SIG-M5 treated with dmso at 0.1 percent for 504 hours (cell line): ENCODE data around the gene NUP160.
"Not testable (repeated sequence)": the region's sequence is repeated elsewhere in the genome, so short reads cannot be mapped to it uniquely, and the experiment has no call there.

ENCODE experiments used
- DNase-seq: peaks from one replicate; lab custom pipeline; 2025; ENCODE audit not compliant: unreplicated experiment; lab: John Stamatoyannopoulos, UW

NUP160 gene, protein sequence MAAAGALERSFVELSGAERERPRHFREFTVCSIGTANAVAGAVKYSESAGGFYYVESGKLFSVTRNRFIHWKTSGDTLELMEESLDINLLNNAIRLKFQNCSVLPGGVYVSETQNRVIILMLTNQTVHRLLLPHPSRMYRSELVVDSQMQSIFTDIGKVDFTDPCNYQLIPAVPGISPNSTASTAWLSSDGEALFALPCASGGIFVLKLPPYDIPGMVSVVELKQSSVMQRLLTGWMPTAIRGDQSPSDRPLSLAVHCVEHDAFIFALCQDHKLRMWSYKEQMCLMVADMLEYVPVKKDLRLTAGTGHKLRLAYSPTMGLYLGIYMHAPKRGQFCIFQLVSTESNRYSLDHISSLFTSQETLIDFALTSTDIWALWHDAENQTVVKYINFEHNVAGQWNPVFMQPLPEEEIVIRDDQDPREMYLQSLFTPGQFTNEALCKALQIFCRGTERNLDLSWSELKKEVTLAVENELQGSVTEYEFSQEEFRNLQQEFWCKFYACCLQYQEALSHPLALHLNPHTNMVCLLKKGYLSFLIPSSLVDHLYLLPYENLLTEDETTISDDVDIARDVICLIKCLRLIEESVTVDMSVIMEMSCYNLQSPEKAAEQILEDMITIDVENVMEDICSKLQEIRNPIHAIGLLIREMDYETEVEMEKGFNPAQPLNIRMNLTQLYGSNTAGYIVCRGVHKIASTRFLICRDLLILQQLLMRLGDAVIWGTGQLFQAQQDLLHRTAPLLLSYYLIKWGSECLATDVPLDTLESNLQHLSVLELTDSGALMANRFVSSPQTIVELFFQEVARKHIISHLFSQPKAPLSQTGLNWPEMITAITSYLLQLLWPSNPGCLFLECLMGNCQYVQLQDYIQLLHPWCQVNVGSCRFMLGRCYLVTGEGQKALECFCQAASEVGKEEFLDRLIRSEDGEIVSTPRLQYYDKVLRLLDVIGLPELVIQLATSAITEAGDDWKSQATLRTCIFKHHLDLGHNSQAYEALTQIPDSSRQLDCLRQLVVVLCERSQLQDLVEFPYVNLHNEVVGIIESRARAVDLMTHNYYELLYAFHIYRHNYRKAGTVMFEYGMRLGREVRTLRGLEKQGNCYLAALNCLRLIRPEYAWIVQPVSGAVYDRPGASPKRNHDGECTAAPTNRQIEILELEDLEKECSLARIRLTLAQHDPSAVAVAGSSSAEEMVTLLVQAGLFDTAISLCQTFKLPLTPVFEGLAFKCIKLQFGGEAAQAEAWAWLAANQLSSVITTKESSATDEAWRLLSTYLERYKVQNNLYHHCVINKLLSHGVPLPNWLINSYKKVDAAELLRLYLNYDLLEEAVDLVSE (N-terminal part only)

DNA sequence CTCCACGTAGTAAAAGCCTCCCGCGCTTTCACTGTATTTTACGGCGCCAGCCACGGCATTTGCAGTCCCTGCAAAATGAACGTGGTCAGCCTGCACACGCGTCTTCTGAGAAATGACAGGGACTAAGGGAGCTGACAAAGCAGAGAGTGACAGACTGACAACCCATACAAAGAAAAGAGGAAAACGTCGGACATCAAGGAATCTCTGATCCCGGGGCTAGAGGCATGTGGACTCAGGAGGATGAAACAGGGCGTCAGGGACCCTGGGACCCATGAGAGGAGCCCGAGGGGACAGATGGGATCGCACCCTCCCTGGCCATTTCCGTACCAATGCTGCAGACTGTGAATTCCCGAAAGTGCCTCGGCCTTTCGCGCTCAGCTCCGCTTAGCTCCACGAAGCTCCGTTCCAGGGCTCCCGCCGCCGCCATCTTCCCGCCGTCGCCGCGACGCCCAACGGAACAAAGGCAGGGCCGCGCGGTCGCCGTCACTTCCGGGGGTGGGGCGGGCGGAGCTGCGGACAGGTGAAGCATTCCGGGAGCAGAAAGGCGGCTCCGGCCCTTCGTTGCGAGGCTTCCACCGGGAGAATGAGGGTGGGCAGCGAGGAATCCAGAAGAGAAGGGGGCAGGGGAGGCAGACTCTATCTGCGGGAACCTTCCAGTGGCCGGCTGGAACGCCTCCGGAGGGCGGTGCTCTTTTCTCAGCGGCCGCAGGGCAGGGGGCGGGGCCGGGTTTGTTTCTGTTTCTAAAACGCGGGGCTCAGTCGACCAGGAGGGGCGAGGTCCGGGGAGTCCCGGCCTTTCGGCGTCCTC is at the start of gene NUP160:
NUP160 (minus strand) TSS at position 459 of the 808 bp plus-strand sequence; CDS start at position 427, 32 bp downstream.
- peak; percentile 60 for DNase-seq

- DNase-seq, result no peak
Observed at GRCh38 chr11:47896199-47896598, 48.0 kb upstream of the NUP160 start.

GRCh38 chr11:47895035-47895434 is 46.9 kb upstream of the NUP160 start:
- DNase-seq, result no peak

DNA sequence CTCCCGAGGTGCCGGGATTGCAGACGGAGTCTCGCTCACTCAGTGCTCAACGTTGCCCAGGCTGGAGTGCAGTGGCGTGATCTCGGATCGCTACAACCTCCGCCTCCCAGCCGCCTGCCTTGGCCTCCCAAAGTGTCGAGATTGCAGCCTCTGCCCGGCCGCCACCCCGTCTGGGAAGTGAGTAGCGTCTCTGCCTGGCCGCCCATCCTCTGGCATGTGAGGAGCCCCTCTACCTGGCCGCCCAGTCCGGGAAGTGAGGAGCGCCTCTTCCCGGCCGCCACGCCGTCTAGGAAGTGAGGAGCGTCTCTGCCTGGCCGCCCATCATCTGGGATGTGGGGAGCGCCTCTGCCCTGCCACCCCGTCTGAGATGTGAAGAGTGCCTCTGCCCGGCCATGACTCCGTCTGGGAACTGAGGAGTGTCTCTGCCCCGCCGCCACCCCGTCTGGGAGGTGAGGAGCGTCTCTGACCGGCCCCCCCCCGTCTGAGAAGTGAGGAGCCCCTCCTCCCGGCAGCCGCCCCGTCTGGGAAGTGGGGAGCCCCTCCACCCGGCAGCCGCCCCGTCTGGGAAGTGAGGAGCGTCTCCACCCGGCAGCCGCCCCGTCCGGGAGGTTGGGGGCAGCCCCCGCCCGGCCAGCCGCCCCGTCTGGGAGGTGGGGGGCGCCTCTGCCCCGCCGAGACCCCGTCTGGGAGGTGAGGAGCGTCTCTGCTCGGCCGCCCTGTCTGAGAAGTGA is 44.6 kb upstream of the NUP160 start:
- not testable (repeated sequence) for DNase-seq

DNA sequence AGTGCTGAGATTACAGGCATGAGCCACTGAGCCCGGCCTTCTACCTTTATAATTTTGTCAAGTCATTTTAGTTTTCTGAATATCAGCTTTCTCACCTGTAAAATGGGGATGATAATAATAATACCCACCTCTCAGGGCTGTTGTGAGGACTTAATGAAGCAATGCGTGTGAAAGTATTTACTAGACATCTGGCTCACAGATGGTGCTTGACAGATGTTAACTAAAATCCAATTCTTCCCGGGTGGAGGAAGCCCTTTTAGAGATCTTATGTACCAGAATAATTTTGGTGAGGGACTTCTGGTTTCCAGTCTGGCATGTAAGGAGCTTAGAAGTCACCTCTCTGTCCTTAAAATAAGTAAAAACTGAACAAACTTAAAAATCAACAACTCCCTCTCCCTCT is 43.7 kb upstream of the NUP160 start:
- DNase-seq, result no peak

DNA sequence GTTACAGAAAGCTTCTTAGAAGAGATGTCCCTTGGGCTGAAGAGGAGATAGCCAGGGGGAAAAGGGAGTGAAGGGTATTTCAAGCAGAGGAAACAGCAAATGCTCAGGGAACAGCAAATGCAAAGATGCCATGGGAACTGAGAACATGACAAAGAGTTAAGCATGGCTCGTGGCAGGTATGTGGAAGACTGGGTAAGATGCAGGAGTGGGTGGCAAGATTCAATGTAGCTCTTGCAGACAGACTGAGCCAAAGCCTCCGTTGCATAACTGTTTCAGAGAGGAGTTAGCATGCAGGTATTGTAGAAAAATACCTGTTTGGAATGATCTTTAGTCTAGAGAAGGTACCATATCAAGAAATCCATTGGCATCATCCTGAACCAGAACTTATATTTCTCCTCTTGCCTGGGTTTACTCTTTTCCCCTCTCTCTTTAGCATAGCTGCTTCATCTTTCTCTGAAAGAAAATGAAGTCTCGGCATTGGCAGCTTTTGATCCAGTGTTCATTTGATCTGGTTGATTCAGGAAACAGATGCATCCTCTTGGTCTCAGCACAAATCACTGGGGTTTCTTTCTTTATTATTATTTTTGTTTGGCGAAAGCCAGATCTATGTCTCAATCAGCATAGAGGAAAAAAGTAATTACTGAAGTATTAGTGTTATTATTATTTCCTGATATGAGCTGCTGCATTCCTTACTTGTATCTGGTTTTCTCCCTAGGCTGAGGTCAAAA is 41.7 kb upstream of the NUP160 start:
- DNase-seq, result no peak

DNA sequence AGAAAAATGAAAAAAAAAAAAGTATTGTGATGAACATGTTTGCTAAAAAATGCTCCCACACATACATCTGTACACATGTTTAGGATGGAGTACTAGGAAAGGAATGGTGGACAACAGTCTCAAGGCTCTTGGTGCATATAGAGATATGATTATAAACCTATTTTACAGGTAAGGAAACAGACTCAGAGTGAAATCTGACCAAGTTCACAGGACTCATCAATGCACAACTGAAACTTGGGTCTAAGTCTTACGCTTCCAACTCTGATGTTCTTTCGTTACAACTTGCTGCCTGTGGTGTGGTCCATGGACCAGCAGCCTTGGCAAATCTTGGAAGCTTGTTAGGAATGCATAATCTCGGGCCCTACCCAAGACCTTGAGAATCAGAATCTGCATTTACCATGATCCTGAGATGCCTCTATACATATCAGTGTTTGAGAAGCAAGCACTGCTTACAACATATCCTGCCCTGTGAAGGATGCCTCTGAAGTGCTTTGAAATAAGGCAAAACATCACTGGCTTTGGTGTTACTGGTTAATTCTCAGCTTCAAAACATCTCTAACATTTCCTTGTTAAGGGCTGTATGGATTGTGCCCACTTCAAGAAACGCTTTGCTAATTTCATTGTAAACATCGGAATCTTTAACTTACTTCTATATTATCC is 39.9 kb upstream of the NUP160 start:
- no peak for DNase-seq

GRCh38 chr11:47886096-47886495 is 37.9 kb upstream of the NUP160 start:
- no peak for DNase-seq

- DNase-seq, result not testable (repeated sequence)
Observed at GRCh38 chr11:47882437-47882836, 34.3 kb upstream of the NUP160 start.

DNA sequence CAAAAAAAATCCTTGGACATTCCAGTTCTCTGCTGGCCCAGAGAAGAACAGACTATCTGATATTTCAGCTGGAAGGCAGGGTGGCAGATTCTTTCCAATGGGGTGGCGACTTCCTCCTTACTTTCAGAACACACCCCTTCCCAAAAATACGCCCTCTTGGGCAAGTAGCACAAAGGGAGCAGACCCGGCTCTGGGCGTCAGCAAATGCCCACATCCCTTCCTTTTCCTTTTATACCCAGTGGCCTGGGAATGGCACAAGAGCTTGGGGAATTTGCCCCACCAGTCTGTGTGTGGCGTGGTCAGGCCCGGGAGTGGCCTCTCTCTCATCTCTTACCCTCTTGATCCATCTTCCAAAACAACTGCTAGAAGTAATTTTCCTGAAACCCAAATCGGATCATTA is 33.0 kb upstream of the NUP160 start:
- DNase-seq, result peak; percentile 10

- DNase-seq, result peak; percentile 49
Observed at GRCh38 chr11:47879259-47880158, 31.4 kb upstream of the NUP160 start.

- DNase-seq, result not testable (repeated sequence)
Observed at GRCh38 chr11:47875858-47876257, 27.7 kb upstream of the NUP160 start.

- DNase-seq, result no peak
Observed at GRCh38 chr11:47870404-47870803, 22.3 kb upstream of the NUP160 start.

GRCh38 chr11:47869544-47870393 is 21.6 kb upstream of the NUP160 start:
- no peak for DNase-seq

- no peak for DNase-seq
Observed at GRCh38 chr11:47867823-47868222, 19.7 kb upstream of the NUP160 start.

DNA sequence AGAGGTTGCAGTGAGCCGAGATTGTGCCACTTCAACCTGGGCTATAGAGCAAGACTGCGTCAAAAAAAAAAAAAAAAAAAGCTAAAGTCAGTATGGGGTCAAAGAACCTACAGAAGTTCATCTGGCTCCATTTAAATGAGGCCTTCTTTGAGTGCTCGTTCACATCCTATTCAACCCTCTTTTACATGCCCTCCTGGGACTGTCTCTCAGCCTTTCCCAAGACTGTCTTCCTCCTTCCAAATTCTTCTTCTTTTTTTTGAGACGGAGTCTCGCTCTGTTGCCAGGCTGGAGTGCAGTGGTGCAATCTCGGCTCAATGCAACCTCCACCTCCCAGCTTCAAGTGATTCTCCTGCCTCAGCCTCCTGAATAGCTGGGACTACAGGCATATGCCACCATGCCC is 18.7 kb upstream of the NUP160 start:
- not testable (repeated sequence) for DNase-seq
